Effector memory CD4-positive, alpha-beta T cell (primary cell): Measurements from ENCODE around the gene ITGB6.

Experiments used
- DNase-seq, 3 donors: peaks; one replicate each; pipeline ENCODE4 v3.0.0-alpha.2; 2020
- H3K27ac ChIP-seq: 2 replicates; pipeline ENCODE4 v1.7.0; 2013; ENCODE audit warnings: mild to moderate bottlenecking, low read length, moderate library complexity; ENCODE audit not compliant: insufficient read depth, poor library complexity, severe bottlenecking
- H3K27me3 ChIP-seq: replicated peaks from 2 replicates; pipeline ENCODE4 v1.7.0; 2013; ENCODE audit warnings: mild to moderate bottlenecking, low read length; ENCODE audit not compliant: insufficient read depth, control insufficient read depth, poor library complexity, severe bottlenecking
- H3K36me3 ChIP-seq: 2 replicates; pipeline ENCODE4 v1.7.0; 2013; ENCODE audit warnings: mild to moderate bottlenecking, low read length, moderate library complexity; ENCODE audit not compliant: control insufficient read depth, insufficient read depth
- H3K4me1 ChIP-seq: 2 replicates; pipeline ENCODE4 v1.7.0; 2013; ENCODE audit warnings: low read length, mild to moderate bottlenecking; ENCODE audit not compliant: control insufficient read depth, insufficient read depth, poor library complexity, severe bottlenecking
- H3K4me3 ChIP-seq: 2 replicates; pipeline ENCODE4 v1.7.0; 2013; ENCODE audit warnings: low read length, low read depth, mild to moderate bottlenecking; ENCODE audit not compliant: insufficient read depth, poor library complexity, severe bottlenecking
- H3K9me3 ChIP-seq: 2 replicates; pipeline ENCODE4 v1.7.0; 2013; ENCODE audit warnings: mild to moderate bottlenecking, low read length, moderate library complexity; ENCODE audit not compliant: control insufficient read depth

ITGB6 gene

DNA sequence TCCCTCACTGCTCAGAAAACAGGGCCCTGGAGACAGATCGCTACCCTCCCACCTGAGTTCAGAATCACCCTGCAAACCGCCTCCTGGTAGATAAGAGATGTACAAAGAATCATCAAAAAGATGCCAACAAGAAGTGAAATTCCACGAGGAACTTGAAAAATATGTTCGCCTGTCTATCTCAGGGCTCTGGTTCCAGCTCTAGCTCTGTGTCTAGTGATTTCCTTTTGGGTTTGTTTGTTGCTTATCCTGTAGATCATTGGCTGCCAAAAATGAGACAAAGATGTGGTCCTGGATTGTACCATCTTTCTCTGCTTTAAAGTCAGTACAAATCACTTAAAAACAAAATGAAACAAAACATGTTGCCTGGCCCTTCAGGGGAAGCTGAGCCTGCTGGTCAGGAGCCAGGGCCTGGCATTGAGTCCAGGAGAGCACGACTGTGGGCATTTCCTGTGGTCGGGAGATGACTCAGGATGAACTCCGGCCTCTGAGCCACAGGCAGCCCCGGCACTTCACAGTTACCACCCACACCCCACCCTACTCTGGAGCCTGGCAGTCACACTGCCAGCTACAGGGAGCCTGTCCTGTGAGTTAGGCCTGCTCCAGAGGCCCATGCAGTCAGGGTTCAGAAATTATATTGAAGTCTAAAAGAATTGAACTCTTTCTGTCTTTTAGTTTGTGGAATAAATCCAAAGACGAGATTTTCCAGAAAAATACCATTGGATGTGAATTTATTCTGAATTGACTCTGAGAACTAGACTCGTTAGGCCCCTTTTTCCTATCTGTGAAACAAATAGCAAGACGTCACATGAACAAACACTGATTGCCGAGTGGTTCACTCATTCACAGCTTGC lies 8.0 kb upstream of the ITGB6 start:
- no peaks in the 10 kb centered on the region for H3K36me3 ChIP-seq
- no peaks in the 10 kb centered on the region for H3K27me3 ChIP-seq
- no peak overlapping the region for H3K27ac ChIP-seq
- H3K4me3 ChIP-seq = no peak overlapping the region
- no peak for DNase-seq
- H3K9me3 ChIP-seq = no peaks in the 10 kb centered on the region
- H3K4me1 ChIP-seq = no peaks in the 10 kb centered on the region

DNA sequence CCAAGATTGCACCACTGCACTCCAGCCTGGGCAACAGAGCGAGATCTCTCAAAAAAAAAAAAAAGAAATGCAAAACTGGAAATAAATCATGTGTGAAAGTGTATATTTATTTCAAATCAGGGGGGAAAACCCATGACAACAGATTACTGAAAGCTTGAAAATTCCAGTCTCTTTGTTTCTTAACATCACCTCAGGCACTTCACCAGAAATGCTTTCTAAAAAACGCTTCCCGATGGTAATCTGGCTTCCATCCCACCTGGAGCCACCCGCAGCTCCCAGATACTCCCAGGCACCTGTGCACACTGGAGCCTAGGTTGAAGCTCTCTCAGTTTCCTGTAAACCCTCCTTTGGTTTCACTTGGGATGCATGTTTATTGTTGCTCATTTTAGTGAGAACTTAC lies 7.2 kb upstream of the ITGB6 start:
- no peaks in the 10 kb centered on the region for H3K4me1 ChIP-seq
- H3K4me3 ChIP-seq = no peak overlapping the region
- DNase-seq = no peak
- H3K27me3 ChIP-seq = no peaks in the 10 kb centered on the region
- H3K36me3 ChIP-seq = no peaks in the 10 kb centered on the region
- H3K27ac ChIP-seq = no peak overlapping the region
- H3K9me3 ChIP-seq = no peaks in the 10 kb centered on the region

DNA sequence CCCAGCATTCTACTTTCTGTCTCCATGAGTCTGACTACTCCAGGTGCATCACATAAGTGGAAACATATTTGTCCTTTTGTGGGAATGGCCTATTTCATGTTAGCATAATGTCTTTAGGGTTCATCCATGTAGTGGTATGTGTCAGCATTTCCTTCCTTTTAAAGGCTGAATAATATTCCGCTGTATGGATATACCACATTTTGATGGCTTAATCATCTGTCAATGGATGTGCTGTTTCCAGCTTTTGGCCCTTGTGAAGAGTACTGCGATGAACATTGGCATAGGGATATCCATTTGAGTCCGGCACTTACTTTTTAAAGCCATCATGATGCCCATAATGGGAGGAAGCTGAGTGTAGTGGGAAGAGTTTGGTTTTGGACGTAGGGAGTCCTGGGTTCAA lies 6.4 kb upstream of the ITGB6 start:
- H3K4me1 ChIP-seq = no peaks in the 10 kb centered on the region
- H3K9me3 ChIP-seq = no peaks in the 10 kb centered on the region
- no peak for DNase-seq
- no peak overlapping the region for H3K4me3 ChIP-seq
- no peaks in the 10 kb centered on the region for H3K36me3 ChIP-seq
- H3K27ac ChIP-seq = no peak overlapping the region
- no peaks in the 10 kb centered on the region for H3K27me3 ChIP-seq

DNA sequence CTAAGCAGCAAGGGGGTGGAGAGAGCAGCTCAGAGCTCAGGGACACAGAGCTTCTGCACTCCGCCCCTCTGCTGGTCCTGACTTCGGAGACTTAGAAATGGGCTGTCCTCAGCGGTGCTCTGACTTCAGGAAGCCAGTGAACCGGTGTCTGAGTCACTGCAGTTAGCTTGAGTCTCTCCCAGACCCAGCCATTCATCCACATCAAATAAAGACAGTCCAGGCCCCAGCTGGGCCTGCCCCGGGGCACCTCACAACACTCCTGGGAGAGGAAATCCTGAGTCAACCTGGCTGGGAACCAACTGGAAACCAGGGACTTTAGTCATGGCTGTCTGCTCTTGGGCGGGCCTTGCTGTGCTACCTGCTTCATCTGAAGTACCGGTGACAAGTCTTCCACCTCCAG lies 5.4 kb upstream of the ITGB6 start:
- DNase-seq = no peak
- Histone ChIP-seq H3K4me1 (no peaks in the 10 kb centered on the region), H3K27me3 (no peaks in the 10 kb centered on the region), H3K27ac (no peak overlapping the region), H3K36me3 (no peaks in the 10 kb centered on the region), H3K4me3 (no peak overlapping the region), H3K9me3 (no peaks in the 10 kb centered on the region)

DNA sequence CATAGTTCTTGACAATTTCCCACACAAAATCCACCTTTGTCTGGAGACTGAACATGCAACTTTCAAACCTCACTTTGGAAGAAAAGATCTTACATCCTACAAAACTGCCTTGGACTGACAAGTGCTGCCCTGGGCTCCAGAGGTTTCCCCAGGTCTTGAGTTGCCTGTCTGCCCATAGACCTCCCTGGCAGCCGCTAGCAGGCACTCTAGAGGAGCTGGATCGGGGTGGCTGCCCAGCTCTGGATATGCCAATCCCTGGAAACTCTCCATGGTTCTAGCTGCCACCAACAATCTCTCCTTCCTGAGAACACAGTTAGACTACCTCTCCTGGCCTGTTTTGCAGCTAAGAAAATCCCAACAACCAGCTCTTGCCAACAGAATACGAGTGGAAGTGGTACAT lies 3.4 kb upstream of the ITGB6 start:
- H3K36me3 ChIP-seq = no peaks in the 10 kb centered on the region
- no peak overlapping the region for H3K27ac ChIP-seq
- no peak for DNase-seq
- no peaks in the 10 kb centered on the region for H3K9me3 ChIP-seq
- H3K4me1 ChIP-seq = no peaks in the 10 kb centered on the region
- H3K4me3 ChIP-seq = no peak overlapping the region
- H3K27me3 ChIP-seq = no peaks in the 10 kb centered on the region

DNA sequence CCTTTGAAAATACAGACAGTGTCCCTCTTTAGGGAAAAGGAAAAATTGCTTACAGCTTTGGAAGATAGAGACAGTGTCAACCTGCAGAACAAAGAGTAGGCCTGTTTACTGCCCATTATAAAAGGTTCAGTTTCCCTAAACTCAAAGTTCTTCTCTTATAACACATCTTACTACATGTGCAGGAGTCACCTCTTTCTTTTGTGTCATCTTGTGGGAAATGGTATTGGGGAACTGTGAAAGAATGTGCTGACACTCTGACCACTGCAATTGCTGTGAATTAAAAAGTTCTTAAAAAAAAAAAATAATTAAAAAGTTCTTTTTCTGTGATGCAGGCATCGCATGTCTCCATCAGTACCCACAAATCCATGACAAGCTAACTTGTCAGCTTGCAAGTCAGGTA lies 2.9 kb upstream of the ITGB6 start:
- Histone ChIP-seq H3K4me3 (no peak overlapping the region), H3K27me3 (no peaks in the 10 kb centered on the region), H3K4me1 (no peaks in the 10 kb centered on the region), H3K9me3 (no peaks in the 10 kb centered on the region), H3K36me3 (no peaks in the 10 kb centered on the region), H3K27ac (no peak overlapping the region)
- no peak for DNase-seq

DNA sequence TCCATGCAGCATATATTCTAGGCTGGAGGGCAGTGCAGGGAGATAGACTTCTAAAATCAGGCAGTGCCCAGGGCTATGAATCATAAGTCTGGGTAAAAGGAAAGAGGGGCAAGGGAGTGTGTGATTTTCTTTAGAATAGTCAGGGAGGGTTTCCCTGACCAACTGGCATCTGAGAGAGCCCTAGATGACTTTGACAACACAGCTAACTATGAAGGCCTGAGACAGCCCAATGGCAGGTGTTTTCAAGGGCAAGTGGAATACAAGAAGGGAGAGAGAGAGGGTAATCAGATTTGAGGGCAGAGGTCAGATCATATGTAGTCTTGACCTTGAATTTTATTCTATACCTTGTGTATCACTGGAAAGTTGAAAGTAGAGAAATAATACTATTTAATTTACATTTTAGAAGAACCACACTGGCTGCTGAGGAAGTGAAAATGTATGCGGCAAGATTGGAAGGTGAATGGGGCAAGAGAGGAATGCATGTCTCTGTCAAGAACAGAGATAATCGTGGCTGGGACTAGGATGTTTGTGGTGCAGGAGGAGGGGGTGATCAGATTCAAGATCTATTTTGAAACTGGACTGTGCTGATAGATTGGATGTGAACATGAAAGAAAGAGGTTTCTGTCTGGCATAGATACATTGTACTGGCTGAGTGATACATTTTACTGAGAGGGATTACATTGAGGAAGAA lies 1.9 kb upstream of the ITGB6 start:
- no peaks in the 10 kb centered on the region for H3K36me3 ChIP-seq
- no peak overlapping the region for H3K4me3 ChIP-seq
- no peaks in the 10 kb centered on the region for H3K27me3 ChIP-seq
- no peaks in the 10 kb centered on the region for H3K9me3 ChIP-seq
- DNase-seq = no peak
- no peak overlapping the region for H3K27ac ChIP-seq
- H3K4me1 ChIP-seq = no peaks in the 10 kb centered on the region

DNA sequence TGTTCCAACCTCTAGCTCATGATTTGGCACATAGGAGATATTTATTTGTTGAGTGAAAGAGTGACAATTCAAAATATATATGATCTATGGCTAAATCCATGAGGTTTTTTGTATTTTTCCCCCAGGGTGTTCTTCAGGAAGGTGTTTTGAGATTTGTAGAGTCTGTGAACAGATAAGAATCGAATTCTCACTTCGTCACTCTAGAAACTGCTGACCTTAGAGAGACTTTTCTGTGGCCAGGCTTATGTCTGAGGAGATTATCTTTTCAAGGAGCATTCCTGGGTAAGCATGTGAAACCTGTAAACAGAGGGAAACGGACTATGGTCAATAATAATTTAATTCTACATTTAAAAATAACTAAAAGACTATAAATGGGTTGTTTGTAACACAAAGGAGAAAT lies 849 bp upstream of the ITGB6 start:
- Histone ChIP-seq H3K4me3 (no peak overlapping the region), H3K4me1 (no peaks in the 10 kb centered on the region), H3K9me3 (no peaks in the 10 kb centered on the region), H3K27me3 (no peaks in the 10 kb centered on the region), H3K27ac (no peak overlapping the region), H3K36me3 (no peaks in the 10 kb centered on the region)
- no peak for DNase-seq

DNA sequence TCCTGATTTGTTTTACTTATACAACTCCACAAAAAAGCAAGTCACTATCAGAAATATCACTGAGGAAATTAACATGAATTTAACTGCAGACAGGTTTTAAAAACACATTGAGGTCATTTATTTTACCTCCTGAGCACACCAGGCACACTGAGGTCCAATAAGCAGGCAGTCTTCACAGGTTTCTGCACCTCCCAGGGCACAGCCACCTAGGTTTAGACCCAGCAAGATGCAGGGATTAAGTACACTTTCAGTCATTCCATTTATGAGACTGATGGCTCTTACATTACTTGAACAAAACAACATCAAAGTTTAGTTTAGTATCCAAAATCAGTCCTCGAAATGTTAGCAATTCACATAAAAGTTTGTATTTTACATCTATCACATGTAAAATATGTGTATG lies 1.0 kb downstream of the ITGB6 start:
- no peaks in the 10 kb centered on the region for H3K4me1 ChIP-seq
- no peaks in the 10 kb centered on the region for H3K27me3 ChIP-seq
- DNase-seq = no peak
- no peak overlapping the region for H3K4me3 ChIP-seq
- H3K27ac ChIP-seq = no peak overlapping the region
- no peaks in the 10 kb centered on the region for H3K9me3 ChIP-seq
- no peaks in the 10 kb centered on the region for H3K36me3 ChIP-seq

DNA sequence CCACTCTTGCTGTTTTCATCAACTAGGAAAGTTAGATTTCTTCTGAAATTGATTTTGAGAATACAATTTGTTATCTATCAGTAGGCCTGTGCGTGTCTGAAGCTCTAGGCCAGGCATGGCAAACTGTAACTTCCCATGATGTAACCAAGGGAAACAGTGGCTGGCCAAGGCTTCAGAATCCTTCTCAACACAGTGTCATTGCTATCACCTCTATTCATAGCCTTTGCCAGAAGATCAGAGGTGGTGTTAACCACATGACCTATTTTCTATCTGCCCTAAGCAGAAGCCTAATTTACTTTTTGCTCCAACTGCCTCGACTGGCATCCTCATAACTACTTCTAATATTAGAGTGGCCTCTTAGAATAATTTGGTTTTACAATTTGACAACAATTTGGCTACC lies 2.5 kb downstream of the ITGB6 start:
- Histone ChIP-seq H3K9me3 (no peaks in the 10 kb centered on the region), H3K4me3 (no peak overlapping the region), H3K4me1 (no peaks in the 10 kb centered on the region), H3K27ac (no peak overlapping the region), H3K27me3 (no peaks in the 10 kb centered on the region), H3K36me3 (no peaks in the 10 kb centered on the region)
- no peak for DNase-seq
